Measurements from ENCODE around the gene TMEM170B.

The TMEM170B gene

GRCh38 chr6:11622156-11622555 lies 84.6 kb downstream of the TMEM170B start:
- no peak for DNase-seq

- DNase-seq = no peak
These were observed 85.7 kb downstream of the TMEM170B start for GRCh38 chr6:11623272-11623671.

GRCh38 chr6:11625302-11625701 lies 87.8 kb downstream of the TMEM170B start:
- no peak for DNase-seq

DNA sequence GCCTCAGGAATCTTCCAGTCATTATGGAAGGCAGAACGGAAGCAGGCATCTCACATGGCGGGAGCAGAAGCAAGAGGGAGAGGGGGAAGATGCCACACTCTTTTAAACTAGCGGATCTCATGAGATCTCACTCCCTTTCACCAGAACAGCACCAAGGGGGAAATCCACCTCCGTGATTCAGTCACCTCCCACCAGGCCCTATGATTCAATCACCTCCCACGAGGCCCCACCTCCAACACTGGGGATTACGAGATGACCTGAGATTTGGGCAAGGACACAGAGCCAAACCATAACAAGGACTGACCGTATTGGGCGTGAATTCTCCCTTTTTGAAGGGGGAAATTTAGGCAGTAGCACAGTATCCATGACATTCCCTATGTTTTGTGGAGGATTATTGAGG lies 88.8 kb downstream of the TMEM170B start:
- no peak for DNase-seq

GRCh38 chr6:11628562-11628961 lies 91.0 kb downstream of the TMEM170B start:
- no peak for DNase-seq

DNA sequence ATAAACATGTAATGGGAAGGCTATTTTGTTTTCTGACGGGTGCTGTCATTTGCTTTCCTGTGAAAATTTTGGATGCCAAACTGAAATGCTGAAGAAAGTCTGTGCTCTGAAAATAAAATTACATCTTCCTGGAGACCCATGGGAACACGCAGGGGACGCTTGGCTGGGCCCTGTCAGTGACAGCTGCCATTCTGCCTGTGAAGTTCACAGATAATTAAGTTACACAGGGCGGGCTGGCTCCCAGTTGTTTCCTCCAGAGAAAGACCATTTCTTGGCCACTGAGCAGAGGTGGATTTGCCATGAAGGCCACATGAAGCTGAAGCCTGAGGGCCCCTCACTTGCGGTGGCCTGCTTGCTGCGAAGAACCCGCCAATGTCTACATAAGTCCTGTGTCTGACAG lies 93.5 kb downstream of the TMEM170B start:
- no peak for DNase-seq

DNA sequence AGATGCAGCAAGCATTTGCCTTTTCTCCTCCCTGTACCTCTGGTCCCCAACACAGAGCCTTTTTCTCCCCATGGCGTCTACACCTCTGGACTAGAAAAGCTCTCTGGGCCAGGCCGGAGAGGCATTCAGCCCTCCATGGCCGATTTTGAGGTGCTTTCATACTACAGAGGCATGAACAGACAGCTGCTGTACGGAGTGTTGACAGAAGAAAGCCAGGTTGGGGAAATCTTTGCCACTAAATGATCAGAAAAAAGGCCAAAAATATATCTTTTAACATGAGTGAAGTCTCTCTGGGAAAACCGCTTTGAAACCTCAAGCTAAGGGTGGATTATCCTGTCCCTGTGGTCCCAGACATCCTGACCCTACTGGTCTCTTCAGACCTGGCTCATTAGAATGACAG lies 94.0 kb downstream of the TMEM170B start:
- no peak for DNase-seq

GRCh38 chr6:11632231-11632630 lies 94.7 kb downstream of the TMEM170B start:
- no peak for DNase-seq

GRCh38 chr6:11632795-11633511 lies 95.4 kb downstream of the TMEM170B start:
- no peak for DNase-seq
